ENCODE data around the gene USP37.

GRCh38 chr2:218585541-218585940 is 17.4 kb upstream of the USP37 start:
- TF ChIP-seq REST (IDR thresholded peaks at IDR 0.05; ENCODE audit: low read depth) = no peak
- no peak for TF ChIP-seq CEBPB (IDR thresholded peaks at IDR 0.05; ENCODE audit: low read depth)
- TF ChIP-seq MAX (IDR thresholded peaks at IDR 0.05) = no peak
- TF ChIP-seq YY1 (IDR thresholded peaks at IDR 0.05; ENCODE audit: extremely low read depth, insufficient replicate concordance, low read depth, low read length) = no peak
- no peak for TF ChIP-seq EZH2 (IDR thresholded peaks at IDR 0.05)
- TF ChIP-seq CTCF (IDR thresholded peaks at IDR 0.05 in 2 of 3, conservative IDR thresholded peaks at IDR 0.05 in 1 of 3; ENCODE audit: borderline replicate concordance in 1 of 3, insufficient read depth in 1 of 3, low read depth in 2 of 3, low read length in 2 of 3) = no peak
- TF ChIP-seq RAD21 (IDR thresholded peaks at IDR 0.05; ENCODE audit: low read depth) = no peak
- no peak for TF ChIP-seq TCF7L2 (IDR thresholded peaks at IDR 0.05; ENCODE audit: borderline replicate concordance, extremely low read depth, insufficient read depth, insufficient read length)
- no peak for TF ChIP-seq SIN3A (IDR thresholded peaks at IDR 0.05; ENCODE audit: low read depth)

All from HCT116 (cell line).